HCT116 (cell line): ENCODE data around the gene HNF4A. TPM values are rescaled to one million over a fixed set of nuclear protein-coding genes. Genes with fewer than 3 reads are reported as not detected.

Experiments
- ATAC-seq: fragments of 200-7000 bp; cut with Tn5 transposase; 2 replicates; pipeline ENCODE4 v1.9.1; 2020; ENCODE audit warnings: mild to moderate bottlenecking, moderate library complexity
- BruUV-seq: library from RNA; stranded (reverse); fragments of 400-500 nt; replicated peaks from 2 replicates; lab custom pipeline; 2021; lab: Mats Ljungman, UMichigan
- CTCF ChIA-PET: fragments of 300-600 bp; sonication (Branson Sonifier 250); formaldehyde crosslinking; loops from one replicate; lab custom pipeline; 2021; ENCODE audit warnings: antibody characterized with exemption; lab: Charles Lee
- POLR2A ChIA-PET: fragments of 300-600, 350-600 bp; sonication (Branson Sonifier 250); formaldehyde crosslinking; loops from one replicate; lab custom pipeline; 2021; ENCODE audit warnings: antibody characterized with exemption; lab: Charles Lee
- RAD21 ChIA-PET, 2 experiments: fragments of 300-600 bp; sonication (Branson Sonifier 250); formaldehyde crosslinking; loops; one replicate each; lab custom pipeline; 2023; ENCODE audit warnings: low total read pairs in 2 of 2; ENCODE audit not compliant: uncharacterized antibody in 2 of 2, unreplicated experiment in 2 of 2, low non-redundant PET in 1 of 2; lab: Charles Lee
- DNase-seq: peaks from one replicate; pipeline ENCODE4 v3.0.0-alpha.2; 2010; ENCODE audit warnings: low read depth, low spot score
- H2AFZ ChIP-seq: fragments of 200-600 bp; shearing (Covaris generic), sonication (generic); 2 replicates; pipeline ENCODE4 v1.6.1; 2017; ENCODE audit warnings: low read depth, mixed run types, mixed read lengths, antibody characterized with exemption, low read length; ENCODE audit not compliant: poor library complexity, severe bottlenecking
- H3K27ac ChIP-seq: 2 replicates; pipeline ENCODE4 v1.5.1; 2012; ENCODE audit warnings: low read depth, low read length
- H3K27me3 ChIP-seq: fragments of 200-600 bp; sonication (generic); 2 replicates; pipeline ENCODE4 v1.6.1; 2016; ENCODE audit warnings: mixed run types, low read length, mixed read lengths; ENCODE audit not compliant: insufficient read depth
- H3K36me3 ChIP-seq, 2 experiments: fragments of 200-500 bp in 1 of 2; fragments of 200-600 bp in 1 of 2; sonication (Bioruptor generic) in 1 of 2; sonication (generic) in 1 of 2; 2 replicates each; pipeline versions ENCODE4 v1.5.1 to v1.6.1; 2014 to 2016; ENCODE audit warnings: low read length in 2 of 2, inconsistent platforms in 1 of 2, mixed read lengths in 1 of 2, mixed run types in 1 of 2; ENCODE audit not compliant: insufficient read depth in 2 of 2, control insufficient read depth in 1 of 2
- H3K4me1 ChIP-seq, 2 experiments: fragments of 200-600 bp in 1 of 2; sonication (generic) in 1 of 2; 2 replicates each; pipeline versions ENCODE4 v1.5.1 to v1.6.1; 2012 to 2017; ENCODE audit warnings: low read length in 2 of 2, inconsistent platforms in 1 of 2, mild to moderate bottlenecking in 1 of 2, mixed read lengths in 1 of 2, mixed run types in 1 of 2, moderate library complexity in 1 of 2; ENCODE audit not compliant: insufficient read depth in 2 of 2, control insufficient read depth in 1 of 2
- H3K4me2 ChIP-seq: fragments of 200-600 bp; sonication (generic); 2 replicates; pipeline ENCODE4 v1.6.1; 2017; ENCODE audit warnings: mixed run types, low read length, mixed read lengths
- H3K4me3 ChIP-seq, 2 experiments: fragments of 200-600 bp in 1 of 2; sonication (generic) in 1 of 2; replicated peaks in 1 of 2; 2 replicates each; pipeline ENCODE4 v1.5.1; 2011 to 2016; ENCODE audit warnings: low read length in 2 of 2, control low read depth in 1 of 2, low read depth in 1 of 2, mild to moderate bottlenecking in 1 of 2, mixed read lengths in 1 of 2, mixed run types in 1 of 2
- H3K79me2 ChIP-seq: fragments of 200-600 bp; sonication (generic); 2 replicates; pipeline ENCODE4 v1.6.1; 2017; ENCODE audit warnings: mild to moderate bottlenecking, mixed run types, low read length, moderate library complexity, mixed read lengths; ENCODE audit not compliant: insufficient read depth
- H3K9ac ChIP-seq: fragments of 200-600 bp; sonication (generic); 2 replicates; pipeline ENCODE4 v1.6.1; 2016; ENCODE audit warnings: low read length, mixed read lengths
- H3K9me2 ChIP-seq: fragments of 200-600 bp; sonication (generic), shearing (Covaris generic); 2 replicates; pipeline ENCODE4 v1.6.1; 2017; ENCODE audit warnings: mixed run types, mild to moderate bottlenecking, moderate library complexity; ENCODE audit not compliant: insufficient read depth
- H3K9me3 ChIP-seq, 2 experiments: fragments of 200-500 bp in 1 of 2; fragments of 200-600 bp in 1 of 2; sonication (Bioruptor generic) in 1 of 2; sonication (generic) in 1 of 2; 2 replicates each; pipeline ENCODE4 v1.6.1; 2014 to 2017; ENCODE audit warnings: low read length in 2 of 2, mixed read lengths in 2 of 2, inconsistent platforms in 1 of 2, low read depth in 1 of 2, mild to moderate bottlenecking in 1 of 2, mixed run types in 1 of 2, moderate library complexity in 1 of 2; ENCODE audit not compliant: control insufficient read depth in 1 of 2, insufficient read depth in 1 of 2
- H4K20me1 ChIP-seq: fragments of 200-600 bp; sonication (generic), shearing (Covaris generic); 2 replicates; pipeline ENCODE4 v1.6.1; 2017; ENCODE audit warnings: mixed run types, mild to moderate bottlenecking, moderate library complexity; ENCODE audit not compliant: insufficient read depth
- CBX3 ChIP-seq: IDR thresholded peaks from 2 replicates; pipeline ENCODE4 v1.6.1; 2012; ENCODE audit warnings: low read depth
- CEBPB ChIP-seq: IDR thresholded peaks from 2 replicates; pipeline ENCODE4 v1.6.1; 2012; ENCODE audit warnings: low read depth
- FOSL1 ChIP-seq: IDR thresholded peaks from 2 replicates; pipeline ENCODE4 v1.6.1; 2012; ENCODE audit warnings: low read depth
- MAX ChIP-seq: IDR thresholded peaks from 2 replicates; pipeline ENCODE4 v1.6.1; 2012
- POLR2A ChIP-seq: IDR thresholded peaks from 2 replicates; pipeline ENCODE4 v1.7.0; 2011; ENCODE audit warnings: borderline replicate concordance; ENCODE audit not compliant: insufficient read depth, insufficient read length; ENCODE audit errors: extremely low read depth
- POLR2AphosphoS5 ChIP-seq: IDR thresholded peaks from 2 replicates; pipeline ENCODE4 v1.6.1; 2011; ENCODE audit warnings: mild to moderate bottlenecking, low read depth, low read length, moderate library complexity
- RAD21 ChIP-seq: IDR thresholded peaks from 2 replicates; pipeline ENCODE4 v1.6.1; 2012; ENCODE audit warnings: low read depth, mild to moderate bottlenecking
- SRF ChIP-seq: IDR thresholded peaks from 2 replicates; pipeline ENCODE4 v1.6.1; 2012; ENCODE audit warnings: low read depth
- TCF7L2 ChIP-seq: IDR thresholded peaks from 2 replicates; pipeline ENCODE4 v1.7.0; 2011; ENCODE audit warnings: borderline replicate concordance, inconsistent platforms; ENCODE audit not compliant: insufficient read depth, insufficient read length; ENCODE audit errors: extremely low read depth
- YY1 ChIP-seq: IDR thresholded peaks from 2 replicates; pipeline ENCODE4 v1.6.1; 2011; ENCODE audit warnings: low read length, low read depth, moderate library complexity, mild to moderate bottlenecking; ENCODE audit not compliant: insufficient replicate concordance; ENCODE audit errors: extremely low read depth
- intact Hi-C: fragments of 100-400 bp; cut with micrococcal nuclease; formaldehyde crosslinking; loops from 2 replicates; pipeline ENCODE4 v1.10.0; 2022
- total RNA-seq: library from RNA; stranded (reverse); gene quantifications from one replicate; pipeline ENCODE4 v1.2.1, GENCODE V29; 2021; ENCODE audit not compliant: unreplicated experiment
- TF ChIP-seq, protein P1 (sequence below), 3 experiments: fragments of 200-600 bp in 1 of 3; sonication (generic) in 1 of 3; IDR thresholded peaks in 2 of 3; conservative IDR thresholded peaks in 1 of 3; 2 replicates each; pipeline ENCODE4 v1.5.1; 2012 to 2017; ENCODE audit warnings: low read depth in 2 of 3, low read length in 2 of 3, antibody characterized with exemption in 1 of 3, borderline replicate concordance in 1 of 3, control low read depth in 1 of 3, mild to moderate bottlenecking in 1 of 3, mixed read lengths in 1 of 3, mixed run types in 1 of 3, moderate library complexity in 1 of 3; ENCODE audit not compliant: insufficient read depth in 1 of 3
- TF ChIP-seq, protein P2 (sequence below): IDR thresholded peaks from 2 replicates; pipeline ENCODE4 v1.6.1; 2012; ENCODE audit warnings: low read depth
- TF ChIP-seq, protein P3 (sequence below): IDR thresholded peaks from 2 replicates; pipeline ENCODE4 v1.6.1; 2012

Gene HNF4A
- total RNA-seq, 1 experiment from 2014 or later, result 7.4 TPM

GRCh38 chr20:44310664-44311639, 44.5 kb upstream of the HNF4A start, which contains the start of gene FITM2 (continued):
- TF ChIP-seq, protein P1, sequence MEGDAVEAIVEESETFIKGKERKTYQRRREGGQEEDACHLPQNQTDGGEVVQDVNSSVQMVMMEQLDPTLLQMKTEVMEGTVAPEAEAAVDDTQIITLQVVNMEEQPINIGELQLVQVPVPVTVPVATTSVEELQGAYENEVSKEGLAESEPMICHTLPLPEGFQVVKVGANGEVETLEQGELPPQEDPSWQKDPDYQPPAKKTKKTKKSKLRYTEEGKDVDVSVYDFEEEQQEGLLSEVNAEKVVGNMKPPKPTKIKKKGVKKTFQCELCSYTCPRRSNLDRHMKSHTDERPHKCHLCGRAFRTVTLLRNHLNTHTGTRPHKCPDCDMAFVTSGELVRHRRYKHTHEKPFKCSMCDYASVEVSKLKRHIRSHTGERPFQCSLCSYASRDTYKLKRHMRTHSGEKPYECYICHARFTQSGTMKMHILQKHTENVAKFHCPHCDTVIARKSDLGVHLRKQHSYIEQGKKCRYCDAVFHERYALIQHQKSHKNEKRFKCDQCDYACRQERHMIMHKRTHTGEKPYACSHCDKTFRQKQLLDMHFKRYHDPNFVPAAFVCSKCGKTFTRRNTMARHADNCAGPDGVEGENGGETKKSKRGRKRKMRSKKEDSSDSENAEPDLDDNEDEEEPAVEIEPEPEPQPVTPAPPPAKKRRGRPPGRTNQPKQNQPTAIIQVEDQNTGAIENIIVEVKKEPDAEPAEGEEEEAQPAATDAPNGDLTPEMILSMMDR (IDR thresholded peaks at IDR 0.05 in 2 of 3, conservative IDR thresholded peaks at IDR 0.05 in 1 of 3; ENCODE audit: borderline replicate concordance in 1 of 3, insufficient read depth in 1 of 3, low read depth in 2 of 3, low read length in 2 of 3), result peak; percentile 83 to 92 (median 91)
- TF ChIP-seq POLR2AphosphoS5 (peak; percentile 87), RAD21 (peak; percentile 85), CBX3 (peak; percentile 72; the same call in 1 of the 2 replicates)
- TF ChIP-seq, all 23 proteins: peak for 9

GRCh38 chr20:44314870-44315269, 40.6 kb upstream of the HNF4A start:
- DNase-seq (no peak), ATAC-seq (no peak)
- Histone ChIP-seq H3K9ac (no peak overlapping the region), H3K9me2 (no peaks in the 10 kb centered on the region), H2AFZ (no peak overlapping the region), H3K36me3 (no peaks in the 10 kb centered on the region), H3K27ac (no peak overlapping the region), H3K4me1 (peaks cover 8 to 9% of the 10 kb centered on the region in 2 experiments; a peak in 3 of 4 replicates), H4K20me1 (no peaks in the 10 kb centered on the region), H3K9me3 (no peaks in the 10 kb centered on the region), H3K27me3 (no peaks in the 10 kb centered on the region), H3K79me2 (peaks cover 9% of the 10 kb centered on the region; the same call in 1 of the 2 replicates), H3K4me2 (no peak overlapping the region), H3K4me3 (no peak overlapping the region)
- ChIA-PET RAD21 (interaction anchor here in 1 of 2 experiments (0.9 kb wide), 1 partner anchor 98 kb away, joined by 3 read pairs; no protein-coding TSS in a partner anchor), CTCF (interaction anchor here (0.8 kb wide), 1 partner anchor 67 kb away, joined by 3 read pairs; no protein-coding TSS in a partner anchor), POLR2A (no interaction called here)
- BruUV-seq, result no TSS peak
- intact Hi-C loops, result loop anchor here (10.0 kb wide), 1 partner anchor 150 kb away; no protein-coding TSS in a partner anchor
- TF ChIP-seq FOSL1, result no peak
- TF ChIP-seq, protein P2, sequence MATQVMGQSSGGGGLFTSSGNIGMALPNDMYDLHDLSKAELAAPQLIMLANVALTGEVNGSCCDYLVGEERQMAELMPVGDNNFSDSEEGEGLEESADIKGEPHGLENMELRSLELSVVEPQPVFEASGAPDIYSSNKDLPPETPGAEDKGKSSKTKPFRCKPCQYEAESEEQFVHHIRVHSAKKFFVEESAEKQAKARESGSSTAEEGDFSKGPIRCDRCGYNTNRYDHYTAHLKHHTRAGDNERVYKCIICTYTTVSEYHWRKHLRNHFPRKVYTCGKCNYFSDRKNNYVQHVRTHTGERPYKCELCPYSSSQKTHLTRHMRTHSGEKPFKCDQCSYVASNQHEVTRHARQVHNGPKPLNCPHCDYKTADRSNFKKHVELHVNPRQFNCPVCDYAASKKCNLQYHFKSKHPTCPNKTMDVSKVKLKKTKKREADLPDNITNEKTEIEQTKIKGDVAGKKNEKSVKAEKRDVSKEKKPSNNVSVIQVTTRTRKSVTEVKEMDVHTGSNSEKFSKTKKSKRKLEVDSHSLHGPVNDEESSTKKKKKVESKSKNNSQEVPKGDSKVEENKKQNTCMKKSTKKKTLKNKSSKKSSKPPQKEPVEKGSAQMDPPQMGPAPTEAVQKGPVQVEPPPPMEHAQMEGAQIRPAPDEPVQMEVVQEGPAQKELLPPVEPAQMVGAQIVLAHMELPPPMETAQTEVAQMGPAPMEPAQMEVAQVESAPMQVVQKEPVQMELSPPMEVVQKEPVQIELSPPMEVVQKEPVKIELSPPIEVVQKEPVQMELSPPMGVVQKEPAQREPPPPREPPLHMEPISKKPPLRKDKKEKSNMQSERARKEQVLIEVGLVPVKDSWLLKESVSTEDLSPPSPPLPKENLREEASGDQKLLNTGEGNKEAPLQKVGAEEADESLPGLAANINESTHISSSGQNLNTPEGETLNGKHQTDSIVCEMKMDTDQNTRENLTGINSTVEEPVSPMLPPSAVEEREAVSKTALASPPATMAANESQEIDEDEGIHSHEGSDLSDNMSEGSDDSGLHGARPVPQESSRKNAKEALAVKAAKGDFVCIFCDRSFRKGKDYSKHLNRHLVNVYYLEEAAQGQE, result no peak
- no peak for TF ChIP-seq CEBPB
- TF ChIP-seq YY1, result no peak
- no peak for TF ChIP-seq TCF7L2
- TF ChIP-seq RAD21, result no peak
- no peak for TF ChIP-seq MAX
- TF ChIP-seq POLR2A, result no peak
- no peak for TF ChIP-seq POLR2AphosphoS5
- TF ChIP-seq CBX3, result no peak
- TF ChIP-seq SRF, result no peak
- TF ChIP-seq, protein P3, sequence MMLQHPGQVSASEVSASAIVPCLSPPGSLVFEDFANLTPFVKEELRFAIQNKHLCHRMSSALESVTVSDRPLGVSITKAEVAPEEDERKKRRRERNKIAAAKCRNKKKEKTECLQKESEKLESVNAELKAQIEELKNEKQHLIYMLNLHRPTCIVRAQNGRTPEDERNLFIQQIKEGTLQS, result no peak
